NB4 (cell line): ENCODE data around the gene GCLC.

Experiments used
- MAX ChIP-seq: IDR thresholded peaks from 2 replicates; pipeline ENCODE4 v1.6.1; 2011; ENCODE audit warnings: low read depth, low read length
- MYC ChIP-seq: IDR thresholded peaks from 2 replicates; pipeline ENCODE4 v1.6.1; 2011; ENCODE audit warnings: low read depth, low read length
- POLR2A ChIP-seq: IDR thresholded peaks from 2 replicates; pipeline ENCODE4 v1.6.1; 2011; ENCODE audit warnings: mild to moderate bottlenecking; ENCODE audit not compliant: insufficient read length; ENCODE audit errors: extremely low read depth
- TF ChIP-seq, protein P1 (sequence below): IDR thresholded peaks from one replicate; pipeline ENCODE4 v1.5.1; 2012; ENCODE audit warnings: low read depth, low read length

GRCh38 chr6:53523511-53524454, 21.1 kb downstream of the GCLC start:
- TF ChIP-seq, protein P1, sequence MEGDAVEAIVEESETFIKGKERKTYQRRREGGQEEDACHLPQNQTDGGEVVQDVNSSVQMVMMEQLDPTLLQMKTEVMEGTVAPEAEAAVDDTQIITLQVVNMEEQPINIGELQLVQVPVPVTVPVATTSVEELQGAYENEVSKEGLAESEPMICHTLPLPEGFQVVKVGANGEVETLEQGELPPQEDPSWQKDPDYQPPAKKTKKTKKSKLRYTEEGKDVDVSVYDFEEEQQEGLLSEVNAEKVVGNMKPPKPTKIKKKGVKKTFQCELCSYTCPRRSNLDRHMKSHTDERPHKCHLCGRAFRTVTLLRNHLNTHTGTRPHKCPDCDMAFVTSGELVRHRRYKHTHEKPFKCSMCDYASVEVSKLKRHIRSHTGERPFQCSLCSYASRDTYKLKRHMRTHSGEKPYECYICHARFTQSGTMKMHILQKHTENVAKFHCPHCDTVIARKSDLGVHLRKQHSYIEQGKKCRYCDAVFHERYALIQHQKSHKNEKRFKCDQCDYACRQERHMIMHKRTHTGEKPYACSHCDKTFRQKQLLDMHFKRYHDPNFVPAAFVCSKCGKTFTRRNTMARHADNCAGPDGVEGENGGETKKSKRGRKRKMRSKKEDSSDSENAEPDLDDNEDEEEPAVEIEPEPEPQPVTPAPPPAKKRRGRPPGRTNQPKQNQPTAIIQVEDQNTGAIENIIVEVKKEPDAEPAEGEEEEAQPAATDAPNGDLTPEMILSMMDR: no peak
- TF ChIP-seq MYC: no peak
- no peak for TF ChIP-seq POLR2A
- no peak for TF ChIP-seq MAX
